HG03457 (cell line): ENCODE data around the gene DCC.

Source experiments
- ATAC-seq: cut with Tn5 transposase; IDR thresholded peaks from one replicate; pipeline ENCODE4 v1.9.1; 2021; ENCODE audit warnings: moderate number of reproducible peaks; ENCODE audit not compliant: unreplicated experiment

DCC gene

GRCh38 chr18:53534695-53535094 is 1194.7 kb downstream of the DCC start:
- no peak for ATAC-seq

DNA sequence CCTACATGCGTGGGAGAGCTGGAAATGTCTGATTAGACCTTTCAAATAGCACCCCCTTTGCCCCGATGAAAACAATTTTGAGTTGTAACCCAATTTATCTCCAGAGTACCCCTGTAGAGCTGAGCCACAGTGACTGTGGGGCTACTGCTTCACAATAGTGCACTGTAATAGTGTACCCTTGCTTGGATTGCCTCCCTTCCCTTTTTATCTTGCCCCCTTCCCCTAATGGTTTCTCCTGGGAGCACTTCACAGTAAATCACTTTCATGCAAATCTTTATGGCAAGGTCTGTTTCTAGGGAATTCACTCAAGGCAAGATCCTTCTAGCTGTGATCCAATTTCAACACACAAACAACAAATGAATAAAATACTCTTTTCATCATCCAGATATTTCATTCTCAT is 1196.9 kb downstream of the DCC start:
- ATAC-seq, result no peak

DNA sequence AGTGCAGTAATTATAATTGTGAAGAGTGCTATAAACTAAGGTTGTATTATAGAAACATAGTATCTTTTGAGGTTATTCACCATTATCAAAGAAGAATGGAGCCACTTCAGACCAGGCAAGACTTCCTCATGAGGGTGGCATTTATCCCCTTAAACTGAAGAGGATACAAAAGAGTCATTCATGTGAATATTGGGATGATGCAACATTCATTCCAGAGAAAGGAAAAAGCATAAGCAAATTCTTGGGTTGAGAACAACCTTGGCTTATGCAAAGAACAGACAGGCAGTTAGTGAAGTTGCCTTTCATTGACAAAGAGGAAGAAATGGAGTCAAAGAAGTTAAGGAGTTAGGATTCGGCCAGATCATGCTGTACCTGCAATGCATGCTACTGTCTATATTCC is 1201.9 kb downstream of the DCC start:
- ATAC-seq, result no peak

DNA sequence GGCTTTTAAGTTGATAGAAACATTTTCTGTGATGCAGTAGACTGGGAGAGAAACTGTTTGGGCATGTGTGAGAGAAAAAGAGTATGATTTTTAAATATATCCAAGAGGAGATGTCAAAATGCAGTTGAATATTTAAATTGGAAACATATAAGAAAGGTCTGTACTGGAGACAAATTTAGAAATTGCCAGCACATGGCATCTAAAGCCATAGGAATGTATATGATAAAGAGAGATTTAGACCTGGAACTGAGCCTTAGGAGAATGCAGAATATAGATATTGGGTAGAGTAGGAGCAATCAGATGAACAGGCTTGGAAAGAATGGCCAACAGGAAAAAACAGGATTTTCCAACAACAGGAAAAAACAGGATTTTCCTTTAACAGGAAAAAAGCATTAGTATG is 1203.7 kb downstream of the DCC start:
- ATAC-seq, result no peak

DNA sequence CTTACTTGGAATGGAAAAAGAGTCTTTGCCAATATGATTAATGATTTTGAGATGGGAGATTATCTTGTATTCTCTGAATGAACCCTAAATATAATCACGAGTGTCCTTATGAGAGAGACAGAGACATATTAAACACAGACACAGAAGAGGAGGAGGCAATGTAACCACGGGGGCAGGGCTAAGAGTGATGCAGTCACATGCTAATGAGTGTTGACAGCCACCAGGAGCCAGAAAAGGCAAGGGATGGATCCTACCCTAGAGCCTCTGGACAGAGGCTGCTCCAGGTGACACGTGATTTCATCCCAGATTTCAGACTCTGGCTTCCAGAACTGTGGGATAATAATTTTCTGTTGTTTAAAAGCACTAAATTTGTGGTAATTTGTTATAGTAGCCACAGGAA is 1204.9 kb downstream of the DCC start:
- ATAC-seq, result no peak

DNA sequence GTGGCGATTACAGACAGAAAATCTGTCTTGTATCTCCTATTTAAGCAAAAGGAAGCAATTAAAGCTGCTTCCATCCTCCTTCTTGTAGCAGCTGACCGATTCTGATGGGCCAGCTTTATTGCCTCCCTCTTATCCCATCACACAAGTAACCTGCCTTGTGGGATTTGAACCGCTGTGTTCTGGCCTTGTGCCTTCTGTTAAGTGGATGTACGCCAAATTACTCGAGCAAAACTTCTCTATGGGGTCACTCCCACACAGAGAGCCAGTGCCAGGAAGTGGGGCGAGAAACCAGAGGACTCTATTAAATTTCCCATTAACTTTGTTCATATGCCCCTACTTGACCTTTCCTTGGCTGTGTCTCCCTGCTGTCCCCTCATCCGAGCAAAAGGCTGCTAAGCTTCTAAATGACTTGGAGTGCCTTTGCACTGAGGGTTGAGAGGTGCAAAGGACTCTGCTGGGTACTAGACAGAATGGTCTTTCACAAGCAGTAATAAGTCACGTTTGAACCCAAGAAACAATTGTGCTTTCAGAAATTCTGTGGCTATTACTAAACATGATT is 1212.0 kb downstream of the DCC start:
- ATAC-seq, result no peak

- no peak for ATAC-seq
These were observed 1213.0 kb downstream of the DCC start for GRCh38 chr18:53553030-53553429.

GRCh38 chr18:53556450-53556849 is 1216.5 kb downstream of the DCC start:
- ATAC-seq, result no peak

GRCh38 chr18:53560546-53560945 is 1220.5 kb downstream of the DCC start:
- ATAC-seq, result no peak

GRCh38 chr18:53566626-53567025 is 1226.6 kb downstream of the DCC start:
- no peak for ATAC-seq

GRCh38 chr18:53567929-53568574 is 1228.1 kb downstream of the DCC start:
- no peak for ATAC-seq
